Panc1 (cell line): Measurements from ENCODE around the gene DVL3. TPM values are rescaled to one million over a fixed set of nuclear protein-coding genes. Genes with fewer than 3 reads are reported as not detected.
A peak's percentile ranks its signal among the peaks of the same experiment; 100 is the strongest.

ENCODE experiments used
- ATAC-seq: fragments of 200-7000 bp; cut with Tn5 transposase; 2 replicates; pipeline ENCODE4 v1.9.1; 2020; ENCODE audit warnings: mild to moderate bottlenecking, moderate library complexity
- BruUV-seq: library from RNA; stranded (reverse); fragments of 400-500 nt; replicated peaks from 2 replicates; lab custom pipeline; 2021; lab: Mats Ljungman, UMichigan
- CTCF ChIA-PET: fragments of 300-600 bp; sonication (Branson Sonifier 250); formaldehyde crosslinking; loops from one replicate; lab custom pipeline; 2022; ENCODE audit warnings: antibody characterized with exemption; lab: Charles Lee
- POLR2A ChIA-PET: fragments of 300-600 bp; sonication (Branson Sonifier 250); formaldehyde crosslinking; loops from one replicate; lab custom pipeline; 2022; ENCODE audit warnings: antibody characterized with exemption; lab: Charles Lee
- DNase-seq: peaks from one replicate; pipeline ENCODE4 v3.0.0-alpha.2; 2010; ENCODE audit warnings: low read depth, low spot score
- H3K27ac ChIP-seq: 2 replicates; pipeline ENCODE4 v1.5.1; 2011; ENCODE audit warnings: mild to moderate bottlenecking, low read length, inconsistent platforms
- H3K27me3 ChIP-seq: fragments of 200-500 bp; sonication (Bioruptor generic); 2 replicates; pipeline ENCODE4 v1.6.0; 2014; ENCODE audit warnings: low read length, inconsistent platforms; ENCODE audit not compliant: control insufficient read depth, insufficient read depth
- H3K36me3 ChIP-seq: fragments of 200-500 bp; sonication (Bioruptor generic); 2 replicates; pipeline ENCODE4 v1.5.1; 2014; ENCODE audit warnings: inconsistent platforms, mild to moderate bottlenecking, low read length, moderate library complexity; ENCODE audit not compliant: control insufficient read depth, insufficient read depth
- H3K4me1 ChIP-seq: 2 replicates; pipeline ENCODE4 v1.5.1; 2011; ENCODE audit warnings: inconsistent platforms, mild to moderate bottlenecking, low read length, moderate library complexity; ENCODE audit not compliant: control insufficient read depth, insufficient read depth
- H3K4me3 ChIP-seq, 2 experiments: 2 replicates each; pipeline ENCODE4 v1.5.1; 2011 to 2012; ENCODE audit warnings: low read depth in 2 of 2, low read length in 2 of 2, mild to moderate bottlenecking in 2 of 2, inconsistent platforms in 1 of 2, moderate library complexity in 1 of 2
- H3K9me3 ChIP-seq: fragments of 200-500 bp; sonication (Bioruptor generic); 2 replicates; pipeline ENCODE4 v1.5.1; 2014; ENCODE audit warnings: low read depth, mild to moderate bottlenecking, inconsistent platforms, low read length, moderate library complexity; ENCODE audit not compliant: control insufficient read depth, insufficient read depth
- CTCF ChIP-seq: fragments of 450-650 bp; IDR thresholded peaks from 2 replicates; pipeline ENCODE4 v1.5.1; 2017; ENCODE audit warnings: mild to moderate bottlenecking
- POLR2AphosphoS5 ChIP-seq: IDR thresholded peaks from 2 replicates; pipeline ENCODE4 v1.6.1; 2012; ENCODE audit warnings: mild to moderate bottlenecking, low read depth, low read length, moderate library complexity
- REST ChIP-seq, 2 experiments: IDR thresholded peaks; 2 replicates each; pipeline ENCODE4 v1.6.1; 2011 to 2012; ENCODE audit warnings: low read depth in 2 of 2, control low read depth in 1 of 2, low read length in 1 of 2, mild to moderate bottlenecking in 1 of 2, moderate library complexity in 1 of 2; ENCODE audit not compliant: insufficient read depth in 1 of 2
- SIN3A ChIP-seq: IDR thresholded peaks from 2 replicates; pipeline ENCODE4 v1.6.1; 2012; ENCODE audit warnings: low read depth, mild to moderate bottlenecking, low read length, moderate library complexity, borderline replicate concordance; ENCODE audit not compliant: insufficient read depth
- TCF7L2 ChIP-seq: IDR thresholded peaks from 2 replicates; pipeline ENCODE4 v1.6.1; 2011; ENCODE audit warnings: mild to moderate bottlenecking, low read depth, low read length, inconsistent platforms
- in situ Hi-C: cut with HindIII; loops from 2 replicates; pipeline ENCODE4 v1.10.0; 2016; ENCODE audit warnings: low sequenced_read_pairs, low pct_unique_long_range_greater_than_20kb
- intact Hi-C: fragments of 100-400 bp; cut with micrococcal nuclease; formaldehyde crosslinking; loops from one replicate; pipeline ENCODE4 v1.10.0; 2022; ENCODE audit not compliant: unreplicated experiment
- total RNA-seq: library from RNA; stranded (reverse); gene quantifications from one replicate; pipeline ENCODE4 v1.2.1, GENCODE V29; 2021; ENCODE audit not compliant: unreplicated experiment

The DVL3 gene
- total RNA-seq, 1 experiment from 2014 or later = 97.2 TPM

GRCh38 chr3:184196536-184196935 lies 41.4 kb downstream of the DVL3 start:
- Histone ChIP-seq H3K4me3 (no peak overlapping the region), H3K36me3 (peaks cover 14% of the 10 kb centered on the region; the same call in 1 of the 2 replicates), H3K9me3 (no peaks in the 10 kb centered on the region), H3K4me1 (no peaks in the 10 kb centered on the region), H3K27ac (no peak overlapping the region), H3K27me3 (no peaks in the 10 kb centered on the region)
- in situ Hi-C loops = no loop called here
- TF ChIP-seq CTCF (no peak), TCF7L2 (no peak), POLR2AphosphoS5 (no peak), REST (IDR thresholded peaks at IDR 0.05; ENCODE audit: insufficient read depth in 1 of 2, low read depth in 2 of 2, low read length in 1 of 2) (no peak), SIN3A (no peak)
- POLR2A ChIA-PET = interaction anchor here (0.6 kb wide), 2 partner anchors 41 to 120 kb away, joined by 3 to 6 read pairs; no protein-coding TSS in a partner anchor
- no TSS peak for BruUV-seq
- DNase-seq (no peak), ATAC-seq (peak; percentile 15; the same call in 1 of the 2 replicates)
- intact Hi-C loops = no loop called here
- CTCF ChIA-PET = interaction anchor here (0.5 kb wide), 1 partner anchor 717 kb away, joined by 6 read pairs; no protein-coding TSS in a partner anchor

- intact Hi-C loops (no loop called here), in situ Hi-C loops (no loop called here)
- BruUV-seq = no TSS peak
- TF ChIP-seq TCF7L2 (no peak), REST (IDR thresholded peaks at IDR 0.05; ENCODE audit: insufficient read depth in 1 of 2, low read depth in 2 of 2, low read length in 1 of 2) (no peak), POLR2AphosphoS5 (no peak), SIN3A (no peak), CTCF (no peak)
- ChIA-PET POLR2A (interaction anchor here (0.7 kb wide), 1 partner anchor 13 kb away, joined by 3 read pairs; no protein-coding TSS in a partner anchor), CTCF (no interaction called here)
- ATAC-seq (0 out of 2 replicates have a peak, but pooled peaks have one; percentile 12), DNase-seq (no peak)
- Histone ChIP-seq H3K36me3 (peaks cover 4% of the 10 kb centered on the region; the same call in 1 of the 2 replicates), H3K4me3 (no peak overlapping the region), H3K4me1 (no peaks in the 10 kb centered on the region), H3K27ac (no peak overlapping the region), H3K9me3 (no peaks in the 10 kb centered on the region), H3K27me3 (no peaks in the 10 kb centered on the region)
Observed at GRCh38 chr3:184198509-184198908, 43.3 kb downstream of the DVL3 start.
